Measurements from ENCODE around the gene CCDC3.

CCDC3 gene

DNA sequence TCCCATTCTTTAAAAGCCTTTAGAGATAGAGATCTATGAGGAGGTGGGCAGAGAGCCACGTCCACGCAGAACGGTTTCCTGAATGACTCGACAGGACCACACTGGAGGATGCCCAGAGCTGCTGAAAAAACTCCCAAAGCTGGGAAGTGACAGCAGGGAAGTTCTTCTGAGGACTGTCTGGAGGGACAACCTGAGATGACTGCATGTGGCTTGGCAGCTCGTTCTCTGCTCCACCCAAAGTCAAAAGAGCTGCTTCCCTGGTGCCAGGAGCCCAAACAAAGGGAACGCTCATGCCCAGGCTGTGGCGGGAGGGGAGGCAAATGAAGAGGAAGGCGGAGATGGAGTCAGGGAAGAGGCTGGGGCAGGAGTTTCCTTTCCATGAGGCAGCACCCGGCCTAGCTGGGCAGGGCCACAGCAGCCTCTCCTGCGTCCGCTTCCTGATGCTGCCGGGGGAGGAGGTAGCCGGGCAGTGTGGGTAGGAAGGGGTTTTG, 95.4 kb downstream of the CCDC3 start:
- H3K9me3 ChIP-seq (ENCODE audit: insufficient read depth, low read length), result no peaks in the 10 kb centered on the region
- H3K9me2 ChIP-seq (replicated peaks; ENCODE audit: insufficient read depth, low read length), result no peaks in the 10 kb centered on the region
- H3F3A ChIP-seq (ENCODE audit: insufficient read depth), result no peaks in the 10 kb centered on the region
- no peak overlapping the region for H2AFZ ChIP-seq (ENCODE audit: low read depth, low read length, severe bottlenecking)
- H3K4me2 ChIP-seq (ENCODE audit: low read depth, low read length, poor library complexity, severe bottlenecking), result no peak overlapping the region
- no peak overlapping the region for H3K9ac ChIP-seq (ENCODE audit: low read length)
- H4K20me1 ChIP-seq (ENCODE audit: low read depth, low read length), result no peaks in the 10 kb centered on the region
- no peak overlapping the region for H3K27ac ChIP-seq (ENCODE audit: low read depth, low read length)
- no peaks in the 10 kb centered on the region for H3K36me3 ChIP-seq (ENCODE audit: low read length)
- H3K79me2 ChIP-seq (ENCODE audit: insufficient read depth, low read length), result no peaks in the 10 kb centered on the region
- H3K27me3 ChIP-seq (ENCODE audit: low read length), result no peaks in the 10 kb centered on the region
- no peak for TF ChIP-seq EZH2phosphoT487 (conservative IDR thresholded peaks at IDR 0.05; ENCODE audit: low read length)
- TF ChIP-seq, protein P1, sequence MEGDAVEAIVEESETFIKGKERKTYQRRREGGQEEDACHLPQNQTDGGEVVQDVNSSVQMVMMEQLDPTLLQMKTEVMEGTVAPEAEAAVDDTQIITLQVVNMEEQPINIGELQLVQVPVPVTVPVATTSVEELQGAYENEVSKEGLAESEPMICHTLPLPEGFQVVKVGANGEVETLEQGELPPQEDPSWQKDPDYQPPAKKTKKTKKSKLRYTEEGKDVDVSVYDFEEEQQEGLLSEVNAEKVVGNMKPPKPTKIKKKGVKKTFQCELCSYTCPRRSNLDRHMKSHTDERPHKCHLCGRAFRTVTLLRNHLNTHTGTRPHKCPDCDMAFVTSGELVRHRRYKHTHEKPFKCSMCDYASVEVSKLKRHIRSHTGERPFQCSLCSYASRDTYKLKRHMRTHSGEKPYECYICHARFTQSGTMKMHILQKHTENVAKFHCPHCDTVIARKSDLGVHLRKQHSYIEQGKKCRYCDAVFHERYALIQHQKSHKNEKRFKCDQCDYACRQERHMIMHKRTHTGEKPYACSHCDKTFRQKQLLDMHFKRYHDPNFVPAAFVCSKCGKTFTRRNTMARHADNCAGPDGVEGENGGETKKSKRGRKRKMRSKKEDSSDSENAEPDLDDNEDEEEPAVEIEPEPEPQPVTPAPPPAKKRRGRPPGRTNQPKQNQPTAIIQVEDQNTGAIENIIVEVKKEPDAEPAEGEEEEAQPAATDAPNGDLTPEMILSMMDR (IDR thresholded peaks at IDR 0.05; ENCODE audit: insufficient read depth, low read length, poor library complexity, severe bottlenecking), result no peak
- no peak overlapping the region for H3K4me3 ChIP-seq (ENCODE audit: insufficient read depth, low read length, poor library complexity, severe bottlenecking)

DNA sequence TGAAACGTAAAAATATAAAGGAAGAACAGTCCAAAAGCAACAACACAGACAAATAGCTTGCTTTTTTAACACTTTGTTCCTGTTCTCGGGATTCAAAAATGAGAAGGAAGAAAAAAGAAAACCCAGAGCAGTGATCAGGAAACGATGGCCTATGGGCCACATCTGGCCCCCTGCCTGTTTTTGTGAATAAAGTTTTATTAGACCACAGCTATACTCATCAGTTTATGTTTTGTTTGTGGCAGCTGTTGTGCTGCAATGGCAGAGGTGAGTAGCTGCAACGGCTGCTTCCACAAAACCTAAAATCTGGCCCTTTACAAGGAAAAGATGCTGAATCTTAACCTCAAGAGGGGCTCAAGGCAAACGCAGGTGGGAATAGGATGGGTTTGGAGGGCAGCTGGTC, 96.4 kb downstream of the CCDC3 start:
- no peaks in the 10 kb centered on the region for H3K9me2 ChIP-seq (replicated peaks; ENCODE audit: insufficient read depth, low read length)
- no peaks in the 10 kb centered on the region for H3K36me3 ChIP-seq (ENCODE audit: low read length)
- no peaks in the 10 kb centered on the region for H3K9me3 ChIP-seq (ENCODE audit: insufficient read depth, low read length)
- H3F3A ChIP-seq (ENCODE audit: insufficient read depth), result no peaks in the 10 kb centered on the region
- H3K4me3 ChIP-seq (ENCODE audit: insufficient read depth, low read length, poor library complexity, severe bottlenecking), result no peak overlapping the region
- TF ChIP-seq EZH2phosphoT487 (conservative IDR thresholded peaks at IDR 0.05; ENCODE audit: low read length), result no peak
- TF ChIP-seq, protein P1 (IDR thresholded peaks at IDR 0.05; ENCODE audit: insufficient read depth, low read length, poor library complexity, severe bottlenecking), result no peak
- H4K20me1 ChIP-seq (ENCODE audit: low read depth, low read length), result no peaks in the 10 kb centered on the region
- H3K4me2 ChIP-seq (ENCODE audit: low read depth, low read length, poor library complexity, severe bottlenecking), result no peak overlapping the region
- H2AFZ ChIP-seq (ENCODE audit: low read depth, low read length, severe bottlenecking), result no peak overlapping the region
- H3K79me2 ChIP-seq (ENCODE audit: insufficient read depth, low read length), result no peaks in the 10 kb centered on the region
- H3K9ac ChIP-seq (ENCODE audit: low read length), result no peak overlapping the region
- H3K27ac ChIP-seq (ENCODE audit: low read depth, low read length), result no peak overlapping the region
- no peaks in the 10 kb centered on the region for H3K27me3 ChIP-seq (ENCODE audit: low read length)

DNA sequence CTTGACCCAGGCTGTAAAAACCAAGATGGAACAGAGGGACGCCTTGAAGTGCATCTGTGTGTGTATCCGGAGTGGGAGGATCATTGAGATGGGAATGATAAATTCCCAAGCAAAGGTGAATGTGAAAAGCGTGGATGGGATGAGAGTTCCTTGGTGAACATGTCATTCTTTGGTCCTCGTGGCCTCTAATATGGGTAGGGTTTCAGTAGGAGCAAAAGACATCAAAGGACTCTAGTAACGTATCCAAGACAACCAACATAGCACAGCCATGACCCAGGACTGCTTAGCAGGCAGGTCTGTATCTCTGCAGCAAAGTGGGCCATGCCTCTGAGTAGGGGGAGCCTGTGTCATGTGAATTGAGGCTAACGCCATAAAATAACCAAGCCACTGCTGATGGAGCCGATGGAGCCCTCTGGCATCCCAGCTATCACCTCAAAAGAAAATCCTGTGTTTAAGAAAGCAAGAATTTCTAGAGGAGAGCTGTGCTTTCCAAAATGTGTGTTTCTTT, 98.6 kb downstream of the CCDC3 start:
- Histone ChIP-seq H4K20me1 (ENCODE audit: low read depth, low read length) (no peaks in the 10 kb centered on the region), H3K27me3 (ENCODE audit: low read length) (no peaks in the 10 kb centered on the region), H3K4me2 (ENCODE audit: low read depth, low read length, poor library complexity, severe bottlenecking) (no peak overlapping the region), H3K9me2 (replicated peaks; ENCODE audit: insufficient read depth, low read length) (no peaks in the 10 kb centered on the region), H3F3A (ENCODE audit: insufficient read depth) (no peaks in the 10 kb centered on the region), H3K79me2 (ENCODE audit: insufficient read depth, low read length) (no peaks in the 10 kb centered on the region), H3K27ac (ENCODE audit: low read depth, low read length) (no peak overlapping the region), H3K9ac (ENCODE audit: low read length) (no peak overlapping the region), H3K36me3 (ENCODE audit: low read length) (no peaks in the 10 kb centered on the region), H3K9me3 (ENCODE audit: insufficient read depth, low read length) (no peaks in the 10 kb centered on the region), H3K4me3 (ENCODE audit: insufficient read depth, low read length, poor library complexity, severe bottlenecking) (no peak overlapping the region), H2AFZ (ENCODE audit: low read depth, low read length, severe bottlenecking) (no peak overlapping the region)
- no peak for TF ChIP-seq EZH2phosphoT487 (conservative IDR thresholded peaks at IDR 0.05; ENCODE audit: low read length)
- TF ChIP-seq, protein P1 (IDR thresholded peaks at IDR 0.05; ENCODE audit: insufficient read depth, low read length, poor library complexity, severe bottlenecking), result no peak
